GM10248 (cell line): ENCODE data around the gene SIVA1.

Experiments used
- CTCF ChIA-PET: fragments of 300-600 bp; sonication (Branson Sonifier 250); formaldehyde crosslinking; extraction: SDS; loops from one replicate; lab custom pipeline; 2021; ENCODE audit warnings: antibody characterized with exemption; lab: Yijun Ruan, JAX
- POLR2A ChIA-PET: fragments of 350-650 bp; sonication (Branson Sonifier 250); formaldehyde crosslinking; extraction: SDS; loops from one replicate; lab custom pipeline; 2020; ENCODE audit warnings: antibody characterized with exemption; lab: Yijun Ruan, JAX
- DNase-seq: peaks from one replicate; pipeline ENCODE4 v3.0.0; 2012; ENCODE audit errors: extremely low spot score
- TF ChIP-seq, protein P1 (sequence below): IDR thresholded peaks from 2 replicates; pipeline ENCODE4 v1.5.1; 2012; ENCODE audit warnings: mild to moderate bottlenecking, low read depth; ENCODE audit errors: extremely low read depth, missing control alignments, control extremely low read depth

The SIVA1 gene

DNA sequence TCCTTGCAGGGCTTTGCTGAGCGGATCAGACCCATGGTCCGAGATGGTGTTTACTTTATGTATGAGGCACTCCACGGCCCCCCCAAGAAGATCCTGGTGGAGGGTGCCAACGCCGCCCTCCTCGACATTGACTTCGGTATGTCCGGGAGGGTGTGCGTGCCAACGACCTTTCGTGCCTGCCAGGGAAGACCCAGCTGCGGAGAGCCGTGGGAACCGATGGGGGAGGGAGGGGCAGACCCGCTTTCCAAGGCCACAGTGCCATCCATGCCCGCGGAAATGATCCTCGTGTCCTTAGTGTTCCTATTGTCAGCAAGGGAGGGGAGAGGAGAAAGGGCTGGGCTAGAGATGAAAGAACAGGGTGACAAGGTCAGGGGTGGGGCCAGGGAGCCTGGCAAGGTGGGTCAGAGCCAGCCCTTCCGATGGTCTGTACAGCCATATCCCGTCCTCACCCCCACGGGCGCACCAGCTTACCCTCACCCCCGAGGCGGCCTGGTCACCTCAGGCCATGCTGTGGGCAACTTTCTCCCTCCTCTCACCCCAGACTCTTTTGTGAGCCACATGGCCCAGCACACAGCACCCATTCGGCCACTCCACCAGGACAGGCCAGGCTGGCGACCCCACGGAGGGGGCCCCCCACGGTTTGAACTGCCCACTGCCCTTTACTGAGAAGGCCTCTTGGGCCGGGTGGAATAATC, 11.7 kb upstream of the SIVA1 start:
- POLR2A ChIA-PET: no interaction called here
- no peak for DNase-seq
- TF ChIP-seq, protein P1, sequence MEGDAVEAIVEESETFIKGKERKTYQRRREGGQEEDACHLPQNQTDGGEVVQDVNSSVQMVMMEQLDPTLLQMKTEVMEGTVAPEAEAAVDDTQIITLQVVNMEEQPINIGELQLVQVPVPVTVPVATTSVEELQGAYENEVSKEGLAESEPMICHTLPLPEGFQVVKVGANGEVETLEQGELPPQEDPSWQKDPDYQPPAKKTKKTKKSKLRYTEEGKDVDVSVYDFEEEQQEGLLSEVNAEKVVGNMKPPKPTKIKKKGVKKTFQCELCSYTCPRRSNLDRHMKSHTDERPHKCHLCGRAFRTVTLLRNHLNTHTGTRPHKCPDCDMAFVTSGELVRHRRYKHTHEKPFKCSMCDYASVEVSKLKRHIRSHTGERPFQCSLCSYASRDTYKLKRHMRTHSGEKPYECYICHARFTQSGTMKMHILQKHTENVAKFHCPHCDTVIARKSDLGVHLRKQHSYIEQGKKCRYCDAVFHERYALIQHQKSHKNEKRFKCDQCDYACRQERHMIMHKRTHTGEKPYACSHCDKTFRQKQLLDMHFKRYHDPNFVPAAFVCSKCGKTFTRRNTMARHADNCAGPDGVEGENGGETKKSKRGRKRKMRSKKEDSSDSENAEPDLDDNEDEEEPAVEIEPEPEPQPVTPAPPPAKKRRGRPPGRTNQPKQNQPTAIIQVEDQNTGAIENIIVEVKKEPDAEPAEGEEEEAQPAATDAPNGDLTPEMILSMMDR: no peak
- CTCF ChIA-PET: interaction anchor here (1.0 kb wide), 1 partner anchor 18 kb away, joined by 3 read pairs; no protein-coding TSS in a partner anchor

DNA sequence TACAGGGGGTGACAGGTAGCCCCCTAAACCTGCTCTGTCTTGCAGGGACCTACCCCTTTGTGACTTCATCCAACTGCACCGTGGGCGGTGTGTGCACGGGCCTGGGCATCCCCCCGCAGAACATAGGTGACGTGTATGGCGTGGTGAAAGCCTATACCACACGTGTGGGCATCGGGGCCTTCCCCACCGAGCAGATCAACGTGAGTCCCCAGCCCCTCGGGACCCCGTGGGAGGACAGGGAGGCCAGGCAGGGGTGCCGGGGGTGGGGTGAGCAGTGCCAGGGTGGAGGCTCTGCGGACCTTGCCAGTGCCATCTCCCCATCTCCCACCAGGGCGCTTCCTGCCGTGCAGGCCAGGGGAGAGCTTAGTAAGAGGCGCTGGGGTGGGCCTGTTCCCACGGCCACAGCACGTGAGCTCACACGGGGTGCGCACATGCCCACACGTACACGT, 11.1 kb upstream of the SIVA1 start:
- DNase-seq: no peak
- ChIA-PET POLR2A (no interaction called here), CTCF (interaction anchor here (1.0 to 1.6 kb wide), 2 partner anchors 10 to 19 kb away, joined by 3 to 7 read pairs; partner anchors contain the start of gene SIVA1)
- TF ChIP-seq, protein P1: no peak

GRCh38 chr14:104742586-104743455, 10.1 kb upstream of the SIVA1 start:
- POLR2A ChIA-PET: no interaction called here
- CTCF ChIA-PET: interaction anchor here (1.0 to 1.6 kb wide), 2 partner anchors 9 to 20 kb away, joined by 3 to 7 read pairs; partner anchors contain the start of gene SIVA1
- DNase-seq: no peak
- TF ChIP-seq, protein P1: no peak

GRCh38 chr14:104743461-104744380, 9.2 kb upstream of the SIVA1 start:
- CTCF ChIA-PET: interaction anchor here (1.6 kb wide), 1 partner anchor 8 kb away, joined by 7 read pairs; the partner anchor contains the start of gene SIVA1
- POLR2A ChIA-PET: no interaction called here
- no peak for DNase-seq
- TF ChIP-seq, protein P1: no peak

DNA sequence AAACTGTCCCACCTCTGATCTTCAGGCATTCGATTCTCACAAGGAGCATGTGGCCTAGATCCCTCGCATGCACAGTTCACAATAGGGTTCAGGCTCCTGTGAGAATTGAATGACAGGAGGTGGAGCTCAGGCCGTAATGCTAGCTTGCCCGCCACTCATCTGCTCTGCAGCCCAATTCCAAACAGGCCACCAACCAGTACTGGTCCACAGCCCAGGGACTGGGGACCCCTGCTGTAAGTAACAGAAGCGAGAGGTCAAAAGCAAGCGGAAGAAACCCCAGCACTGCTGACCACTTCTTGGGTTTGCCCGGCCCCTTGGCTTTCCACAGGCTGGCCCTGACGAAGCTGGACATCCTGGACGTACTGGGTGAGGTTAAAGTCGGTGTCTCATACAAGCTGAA, 8.5 kb upstream of the SIVA1 start:
- POLR2A ChIA-PET: no interaction called here
- DNase-seq: no peak
- CTCF ChIA-PET: no interaction called here
- TF ChIP-seq, protein P1: no peak
